Thyroid gland (tissue), 4 donors: ENCODE results near the gene TUBB2B.

Experiments
- POLR2A ChIP-seq, 2 donors: fragments of 450-650 bp; IDR thresholded peaks; one replicate each; pipeline ENCODE4 v1.6.1; 2017; ENCODE audit warnings: antibody characterized with exemption in 2 of 2, mild to moderate bottlenecking in 2 of 2, moderate library complexity in 1 of 2
- TF ChIP-seq, protein P1 (sequence below), 6 experiments: fragments of 200-600 bp in 3 of 6; fragments of 450-650 bp in 3 of 6; sonication (generic) in 3 of 6; IDR thresholded peaks; one replicate each; pipeline ENCODE4 v1.5.1; 2016 to 2019; ENCODE audit warnings: antibody characterized with exemption in 6 of 6, mild to moderate bottlenecking in 2 of 6, inconsistent platforms in 1 of 6, moderate library complexity in 1 of 6

DNA sequence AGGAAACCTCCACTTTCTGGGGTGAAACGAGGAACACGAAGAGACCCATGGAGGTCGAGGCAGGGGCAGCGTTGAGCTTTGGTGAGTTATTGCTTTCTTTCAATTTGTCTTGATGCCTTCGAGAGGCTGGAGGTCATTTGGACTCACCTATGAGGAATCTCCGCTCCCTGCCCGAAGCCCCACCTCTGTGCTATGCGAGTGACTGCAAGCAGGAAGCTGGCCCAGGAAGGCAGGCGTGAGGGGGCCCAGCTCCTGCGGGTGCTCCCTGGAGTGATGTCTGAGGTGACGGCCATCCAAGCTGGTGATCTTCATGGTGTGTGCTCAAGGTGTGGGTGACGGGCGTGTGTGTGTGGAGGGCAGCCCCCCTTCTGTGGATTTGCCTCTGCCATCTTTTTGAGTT, 44.3 kb upstream of the TUBB2B start:
- TF ChIP-seq, protein P1, sequence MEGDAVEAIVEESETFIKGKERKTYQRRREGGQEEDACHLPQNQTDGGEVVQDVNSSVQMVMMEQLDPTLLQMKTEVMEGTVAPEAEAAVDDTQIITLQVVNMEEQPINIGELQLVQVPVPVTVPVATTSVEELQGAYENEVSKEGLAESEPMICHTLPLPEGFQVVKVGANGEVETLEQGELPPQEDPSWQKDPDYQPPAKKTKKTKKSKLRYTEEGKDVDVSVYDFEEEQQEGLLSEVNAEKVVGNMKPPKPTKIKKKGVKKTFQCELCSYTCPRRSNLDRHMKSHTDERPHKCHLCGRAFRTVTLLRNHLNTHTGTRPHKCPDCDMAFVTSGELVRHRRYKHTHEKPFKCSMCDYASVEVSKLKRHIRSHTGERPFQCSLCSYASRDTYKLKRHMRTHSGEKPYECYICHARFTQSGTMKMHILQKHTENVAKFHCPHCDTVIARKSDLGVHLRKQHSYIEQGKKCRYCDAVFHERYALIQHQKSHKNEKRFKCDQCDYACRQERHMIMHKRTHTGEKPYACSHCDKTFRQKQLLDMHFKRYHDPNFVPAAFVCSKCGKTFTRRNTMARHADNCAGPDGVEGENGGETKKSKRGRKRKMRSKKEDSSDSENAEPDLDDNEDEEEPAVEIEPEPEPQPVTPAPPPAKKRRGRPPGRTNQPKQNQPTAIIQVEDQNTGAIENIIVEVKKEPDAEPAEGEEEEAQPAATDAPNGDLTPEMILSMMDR (IDR thresholded peaks at IDR 0.05), result no peak
- no peak for TF ChIP-seq POLR2A (IDR thresholded peaks at IDR 0.05)
